ENCODE data around the gene TMEM178B.

GRCh38 chr7:141352955-141353354 lies 279.1 kb downstream of the TMEM178B start:
- TF ChIP-seq SUZ12 (IDR thresholded peaks at IDR 0.05; ENCODE audit: extremely low read depth, insufficient read depth, insufficient read length) (no peak), YY1 (IDR thresholded peaks at IDR 0.05; ENCODE audit: insufficient read depth, insufficient read length) (no peak), ZNF274 (IDR thresholded peaks at IDR 0.05; ENCODE audit: low read depth, low read length) (no peak)

Measured in NT2/D1 (cell line).